ENCODE data around the gene DTD2.

- no peak for TF ChIP-seq EZH2 (IDR thresholded peaks at IDR 0.05; ENCODE audit: borderline replicate concordance, insufficient read depth, low read depth, low read length, poor library complexity, severe bottlenecking)
- TF ChIP-seq CTCF (IDR thresholded peaks at IDR 0.05) = no peak
Measured at GRCh38 chr14:31421200-31421599, 36.1 kb downstream of the DTD2 start.

All from B cell (primary cell).